Suprapubic skin (tissue), 4 donors: ENCODE data around the gene SYT5.

Source experiments
- POLR2A ChIP-seq, 2 donors: fragments of 450-650 bp; IDR thresholded peaks; one replicate each; pipeline ENCODE4 v1.6.1; 2017; ENCODE audit warnings: antibody characterized with exemption in 2 of 2, mild to moderate bottlenecking in 2 of 2, moderate library complexity in 2 of 2
- POLR2AphosphoS5 ChIP-seq, 3 donors: sonication (generic); formaldehyde crosslinking; IDR thresholded peaks; one replicate each; pipeline ENCODE4 v1.6.1; 2017; ENCODE audit warnings: antibody characterized with exemption in 3 of 3
- TF ChIP-seq, protein P1 (sequence below), 2 donors: fragments of 200-600 bp in 1 of 2; fragments of 450-650 bp in 1 of 2; sonication (generic) in 1 of 2; IDR thresholded peaks; one replicate each; pipeline ENCODE4 v1.5.1; 2016 to 2019; ENCODE audit warnings: antibody characterized with exemption in 2 of 2, mild to moderate bottlenecking in 1 of 2, moderate library complexity in 1 of 2

DNA sequence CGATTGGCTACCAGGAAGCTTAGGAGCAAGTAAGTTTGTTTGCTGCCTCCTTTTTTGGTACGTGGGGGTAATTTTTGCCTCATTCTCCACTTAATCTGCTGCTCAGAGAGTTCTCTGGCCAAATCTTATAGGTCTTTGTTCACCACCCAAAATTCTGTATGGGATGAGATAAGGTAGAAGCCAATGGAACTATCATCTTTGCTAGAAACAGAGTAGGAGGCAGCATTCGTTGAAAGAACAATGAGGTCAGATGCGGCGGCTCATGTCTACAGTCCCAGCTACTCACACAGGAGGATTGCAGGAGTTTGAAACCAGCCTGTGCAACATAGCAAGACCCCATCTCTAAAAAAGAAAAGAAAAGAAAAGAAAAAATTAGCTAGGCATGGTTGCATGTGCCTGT, 8.6 kb downstream of the SYT5 start:
- TF ChIP-seq, protein P1, sequence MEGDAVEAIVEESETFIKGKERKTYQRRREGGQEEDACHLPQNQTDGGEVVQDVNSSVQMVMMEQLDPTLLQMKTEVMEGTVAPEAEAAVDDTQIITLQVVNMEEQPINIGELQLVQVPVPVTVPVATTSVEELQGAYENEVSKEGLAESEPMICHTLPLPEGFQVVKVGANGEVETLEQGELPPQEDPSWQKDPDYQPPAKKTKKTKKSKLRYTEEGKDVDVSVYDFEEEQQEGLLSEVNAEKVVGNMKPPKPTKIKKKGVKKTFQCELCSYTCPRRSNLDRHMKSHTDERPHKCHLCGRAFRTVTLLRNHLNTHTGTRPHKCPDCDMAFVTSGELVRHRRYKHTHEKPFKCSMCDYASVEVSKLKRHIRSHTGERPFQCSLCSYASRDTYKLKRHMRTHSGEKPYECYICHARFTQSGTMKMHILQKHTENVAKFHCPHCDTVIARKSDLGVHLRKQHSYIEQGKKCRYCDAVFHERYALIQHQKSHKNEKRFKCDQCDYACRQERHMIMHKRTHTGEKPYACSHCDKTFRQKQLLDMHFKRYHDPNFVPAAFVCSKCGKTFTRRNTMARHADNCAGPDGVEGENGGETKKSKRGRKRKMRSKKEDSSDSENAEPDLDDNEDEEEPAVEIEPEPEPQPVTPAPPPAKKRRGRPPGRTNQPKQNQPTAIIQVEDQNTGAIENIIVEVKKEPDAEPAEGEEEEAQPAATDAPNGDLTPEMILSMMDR (IDR thresholded peaks at IDR 0.05), result no peak
- TF ChIP-seq POLR2A (IDR thresholded peaks at IDR 0.05) (no peak), POLR2AphosphoS5 (IDR thresholded peaks at IDR 0.05) (no peak)
